HL-60/S4 treated with retinoic acid at 250 ng/mL for 4 days and 3 days (cell line): Measurements from ENCODE around the gene MEI1.

Source experiments
- in situ Hi-C: fragments of 300-500 bp; cut with MboI; formaldehyde crosslinking; loops from 2 replicates; pipeline ENCODE4 v1.7.0; 2022; ENCODE audit warnings: low sequenced_read_pairs

The MEI1 gene

GRCh38 chr22:41815716-41816115 is 116.4 kb downstream of the MEI1 start:
- in situ Hi-C loops = no loop called here

GRCh38 chr22:41816241-41816640 is 116.9 kb downstream of the MEI1 start:
- in situ Hi-C loops = no loop called here

GRCh38 chr22:41816871-41817270 is 117.6 kb downstream of the MEI1 start:
- in situ Hi-C loops = no loop called here

GRCh38 chr22:41818011-41818410 is 118.7 kb downstream of the MEI1 start:
- in situ Hi-C loops = no loop called here

GRCh38 chr22:41818596-41818995 is 119.3 kb downstream of the MEI1 start:
- in situ Hi-C loops = no loop called here

- in situ Hi-C loops = no loop called here
These were observed 120.0 kb downstream of the MEI1 start for GRCh38 chr22:41819257-41819656.

- in situ Hi-C loops = no loop called here
These were observed 121.1 kb downstream of the MEI1 start for GRCh38 chr22:41820447-41820846.

- in situ Hi-C loops = no loop called here
These were observed 122.4 kb downstream of the MEI1 start for GRCh38 chr22:41821471-41822316.

GRCh38 chr22:41822317-41823057 is 123.2 kb downstream of the MEI1 start:
- in situ Hi-C loops = no loop called here

- in situ Hi-C loops = no loop called here
These were observed 124.5 kb downstream of the MEI1 start for GRCh38 chr22:41823797-41824196.

- in situ Hi-C loops = no loop called here
These were observed 126.1 kb downstream of the MEI1 start for GRCh38 chr22:41825376-41825775.

GRCh38 chr22:41826021-41826420 is 126.7 kb downstream of the MEI1 start:
- in situ Hi-C loops = no loop called here

- in situ Hi-C loops = no loop called here
These were observed 127.4 kb downstream of the MEI1 start for GRCh38 chr22:41826430-41827383.

GRCh38 chr22:41827671-41828070 is 128.4 kb downstream of the MEI1 start:
- in situ Hi-C loops = no loop called here

GRCh38 chr22:41828516-41828915 is 129.2 kb downstream of the MEI1 start:
- in situ Hi-C loops = no loop called here

- in situ Hi-C loops = no loop called here
These were observed 130.9 kb downstream of the MEI1 start for GRCh38 chr22:41830174-41830573.

- in situ Hi-C loops = no loop called here
These were observed 132.1 kb downstream of the MEI1 start for GRCh38 chr22:41831383-41831782.

GRCh38 chr22:41831828-41832552 is 132.7 kb downstream of the MEI1 start:
- in situ Hi-C loops = no loop called here

- in situ Hi-C loops = no loop called here
These were observed 133.5 kb downstream of the MEI1 start, which contains the start of gene SREBF2 for GRCh38 chr22:41832553-41833368. SREBF2 (plus strand) TSS chr22:41833105; CDS start chr22:41833271, 166 bp downstream.
